Measurements from ENCODE around the gene ARHGAP42.

DNA sequence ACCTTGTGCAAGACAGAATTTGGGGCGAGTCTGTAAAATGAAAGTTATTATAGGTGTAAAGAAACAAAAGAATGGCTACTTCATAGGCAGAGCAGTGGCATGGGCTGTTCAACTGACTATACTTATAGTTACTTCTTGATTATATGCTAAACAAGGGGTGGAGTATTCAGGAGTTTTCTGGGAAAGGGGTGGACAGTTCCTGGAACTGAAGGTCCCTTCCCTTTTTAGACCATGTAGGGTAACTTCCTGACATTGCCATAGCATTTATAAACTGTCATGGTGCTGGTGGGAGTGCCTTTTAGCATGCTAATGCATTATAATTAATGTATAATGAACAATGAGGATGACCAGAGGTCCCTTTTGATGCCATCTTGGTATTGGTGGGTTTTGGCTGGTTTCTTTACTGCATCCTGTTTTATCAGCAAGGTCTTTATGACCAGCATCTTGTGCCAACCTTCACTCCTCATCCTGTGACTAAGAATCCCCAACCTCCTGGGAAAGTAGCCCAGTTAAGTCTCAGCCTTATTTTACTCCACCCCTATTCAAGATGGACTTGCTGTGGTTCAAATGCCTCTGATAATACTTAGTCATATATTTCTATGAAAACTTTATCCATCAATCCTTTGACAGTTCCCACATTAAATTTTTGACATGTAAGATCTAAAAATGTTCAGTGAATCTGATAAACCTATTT is 118.6 kb downstream of the ARHGAP42 start:
- no peak for TF ChIP-seq CTCF (IDR thresholded peaks at IDR 0.05 in 8 of 11, conservative IDR thresholded peaks at IDR 0.05 in 3 of 11)
- TF ChIP-seq POLR2A (IDR thresholded peaks at IDR 0.05), result no peak
- TF ChIP-seq POLR2AphosphoS5 (IDR thresholded peaks at IDR 0.05), result no peak

Data from spleen (tissue), 7 donors.